Raji (cell line): Measurements from ENCODE around the gene DDAH2.

Experiments
- POLR2A ChIP-seq: IDR thresholded peaks from 2 replicates; pipeline ENCODE4 v1.6.1; 2011; ENCODE audit warnings: low read depth, low read length, control low read depth; ENCODE audit not compliant: insufficient read depth

The DDAH2 gene, protein sequence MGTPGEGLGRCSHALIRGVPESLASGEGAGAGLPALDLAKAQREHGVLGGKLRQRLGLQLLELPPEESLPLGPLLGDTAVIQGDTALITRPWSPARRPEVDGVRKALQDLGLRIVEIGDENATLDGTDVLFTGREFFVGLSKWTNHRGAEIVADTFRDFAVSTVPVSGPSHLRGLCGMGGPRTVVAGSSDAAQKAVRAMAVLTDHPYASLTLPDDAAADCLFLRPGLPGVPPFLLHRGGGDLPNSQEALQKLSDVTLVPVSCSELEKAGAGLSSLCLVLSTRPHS

DNA sequence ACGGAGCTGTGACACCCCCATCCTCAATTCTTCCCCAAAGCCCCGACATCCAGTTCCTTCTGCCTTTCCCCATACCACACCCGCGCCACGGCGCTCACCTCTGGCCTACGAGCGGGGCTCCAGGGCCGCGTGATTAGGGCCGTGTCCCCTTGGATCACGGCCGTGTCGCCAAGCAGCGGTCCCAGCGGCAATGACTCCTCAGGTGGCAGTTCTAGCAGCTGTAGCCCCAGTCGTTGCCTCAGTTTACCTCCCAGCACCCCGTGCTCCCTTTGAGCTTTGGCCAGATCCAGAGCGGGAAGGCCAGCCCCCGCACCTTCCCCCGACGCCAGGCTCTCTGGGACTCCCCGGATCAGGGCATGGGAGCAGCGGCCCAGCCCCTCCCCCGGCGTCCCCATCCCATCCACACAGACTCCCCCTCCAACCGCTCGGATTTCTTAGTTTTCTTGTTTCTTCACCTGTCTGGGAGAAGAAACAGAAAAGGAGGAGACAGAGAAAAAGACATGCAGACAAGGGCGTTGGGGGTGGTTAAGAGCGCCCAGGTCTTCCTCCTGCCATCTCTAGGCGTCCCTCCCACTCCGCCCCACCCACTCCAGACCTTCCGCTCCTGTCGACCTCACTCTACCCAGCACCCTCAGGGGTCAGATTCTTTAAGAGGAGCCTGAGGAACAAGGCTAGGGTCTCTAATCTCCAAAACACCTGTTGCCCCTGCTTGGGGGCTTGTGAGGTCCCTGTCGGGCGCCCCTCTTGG lies at the start of gene DDAH2:
DDAH2 (minus strand) TSS at position 533 of the 748 bp plus-strand sequence; CDS start at position 395, 138 bp downstream.
- no peak for TF ChIP-seq POLR2A

DNA sequence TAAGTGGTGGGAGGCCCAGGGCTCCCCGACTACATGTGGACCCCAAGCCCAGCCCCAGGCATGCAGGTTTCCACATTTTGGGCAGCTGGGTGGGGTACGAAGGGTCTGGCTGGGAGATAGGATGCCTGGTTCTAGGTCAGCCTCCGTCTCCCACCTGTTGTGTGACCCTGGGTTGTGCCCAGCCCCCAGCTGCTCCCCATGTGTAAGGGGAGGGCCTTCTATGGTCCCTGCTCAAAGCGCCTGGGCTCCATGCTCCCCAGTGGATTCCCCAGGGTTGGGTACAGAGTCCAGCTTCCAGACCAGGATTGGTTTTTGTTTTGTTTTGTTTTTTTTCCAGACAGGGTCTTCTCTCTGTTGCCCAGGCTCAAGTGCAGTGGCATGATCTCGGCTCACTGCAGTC lies 49.1 kb upstream of the DDAH2 start:
- no peak for TF ChIP-seq POLR2A

DNA sequence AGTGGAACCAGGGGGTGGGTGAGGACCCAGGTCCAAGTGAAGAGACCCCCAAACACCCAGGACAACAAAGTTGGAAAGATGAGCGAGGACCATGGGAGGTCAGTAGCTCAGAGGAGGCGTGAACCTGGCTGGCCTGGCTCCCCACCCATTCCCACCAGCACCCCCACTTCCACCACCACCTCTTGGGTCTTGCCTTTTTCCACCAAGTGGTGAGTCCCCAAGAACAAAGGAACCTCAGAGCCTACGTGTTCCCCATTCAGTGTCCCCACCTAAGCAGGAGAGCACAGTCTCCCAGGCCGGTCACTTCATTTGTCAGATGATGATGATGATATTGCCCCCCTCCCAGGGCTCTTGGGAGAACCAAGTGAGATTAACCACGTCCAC lies 48.6 kb upstream of the DDAH2 start:
- no peak for TF ChIP-seq POLR2A

DNA sequence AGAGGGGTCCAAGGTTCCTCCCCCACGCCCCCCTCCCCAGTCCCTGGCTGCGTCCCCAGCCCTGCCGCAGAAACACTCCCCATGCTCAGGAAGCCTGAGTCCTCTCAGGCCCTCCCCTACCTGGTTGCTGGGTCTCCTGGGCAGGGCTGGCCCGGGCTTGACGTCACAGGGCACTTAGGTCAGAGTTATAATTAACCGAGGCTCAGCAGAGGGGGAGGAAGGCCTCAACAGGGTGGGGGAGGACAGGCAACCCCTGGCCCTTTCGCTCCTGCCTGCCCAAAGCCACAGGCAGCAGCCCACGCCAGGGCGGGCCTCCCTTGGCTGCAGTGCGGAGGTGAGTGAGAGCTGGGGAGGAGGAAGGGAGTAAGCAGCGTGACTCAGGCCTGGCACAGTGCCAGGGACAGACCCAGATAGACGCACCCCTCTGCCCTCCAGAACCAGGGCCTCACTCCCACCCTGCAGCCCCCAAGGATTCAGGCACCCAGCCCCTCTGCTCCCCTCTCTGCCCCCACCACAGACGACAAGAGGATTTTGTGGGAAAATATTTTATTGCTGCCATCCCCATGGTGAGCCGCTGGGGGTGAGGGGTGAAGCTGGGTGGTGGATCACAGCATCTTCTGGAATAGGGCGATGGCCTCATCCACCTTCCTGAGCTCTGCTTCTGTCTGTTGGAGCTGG lies 48.0 kb upstream of the DDAH2 start, which contains the start of gene VWA7:
VWA7 (minus strand) TSS at position 340 of the 678 bp plus-strand sequence. CDS start 549 bp downstream, outside the sequence.
- TF ChIP-seq POLR2A, result no peak

DNA sequence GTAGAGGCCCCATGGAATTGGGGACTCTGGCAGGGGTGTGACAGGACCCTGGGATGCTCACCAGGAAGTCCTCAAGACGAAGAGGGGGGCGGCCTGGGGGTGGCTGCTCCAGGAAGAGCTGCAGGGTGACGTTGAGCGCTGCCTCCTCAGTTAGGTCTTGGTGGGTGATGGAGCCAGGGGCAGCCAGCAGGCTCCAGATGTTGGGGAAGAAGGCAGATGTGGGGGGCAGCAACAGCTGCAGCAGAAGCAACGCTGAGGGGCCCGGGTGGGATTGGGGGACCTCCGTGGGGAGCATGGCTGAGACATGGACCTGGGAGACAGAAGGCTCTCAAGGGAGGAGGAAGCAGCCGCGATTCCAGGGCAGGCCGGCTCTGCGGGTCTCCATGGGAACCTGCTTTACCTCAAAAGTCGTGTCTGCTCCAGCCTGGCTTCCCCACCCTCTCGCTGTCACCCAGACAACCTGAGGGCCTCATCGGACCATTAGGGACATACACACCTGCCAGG lies 47.4 kb upstream of the DDAH2 start:
- no peak for TF ChIP-seq POLR2A

DNA sequence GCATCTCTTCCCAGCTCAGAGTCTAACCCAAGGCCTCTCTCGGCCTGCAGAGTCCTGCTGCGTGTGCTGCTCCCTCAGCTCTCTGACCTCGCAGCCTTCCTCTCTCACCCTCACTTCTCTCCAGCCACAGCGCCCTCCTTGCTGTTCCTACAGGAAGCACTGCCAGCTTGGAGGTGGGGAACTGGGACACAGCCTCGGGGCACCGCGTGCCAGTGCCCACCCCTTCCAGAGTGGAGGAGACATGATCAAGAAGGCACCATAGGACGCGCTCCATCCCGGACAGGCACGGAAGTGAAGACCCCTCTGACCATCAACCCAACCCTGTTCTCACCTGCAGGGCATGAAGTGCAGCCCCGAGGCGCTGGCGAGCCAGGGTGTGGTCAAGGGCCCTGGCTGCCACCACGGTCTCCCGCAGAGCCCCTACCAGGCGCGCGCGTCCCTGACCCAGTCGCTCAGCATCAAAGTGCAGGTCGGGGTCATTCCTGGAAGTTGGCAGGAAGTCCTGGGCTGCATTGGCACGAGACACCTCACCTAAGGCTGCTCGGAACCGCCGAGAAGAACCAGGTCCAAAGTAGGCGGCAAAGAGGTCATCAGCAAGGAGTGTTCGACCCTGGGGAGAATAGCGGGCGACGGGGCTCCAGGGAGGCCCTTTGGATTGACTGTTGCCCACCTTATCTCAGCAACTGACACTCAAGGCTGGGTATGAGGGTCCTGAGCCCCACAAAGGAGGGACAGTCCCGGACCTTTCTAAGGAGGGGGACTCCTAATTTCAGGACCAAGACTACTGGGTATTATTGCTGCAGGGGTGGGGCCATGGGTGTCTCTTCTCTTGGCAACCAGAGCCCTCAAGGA lies 46.8 kb upstream of the DDAH2 start:
- TF ChIP-seq POLR2A, result no peak

DNA sequence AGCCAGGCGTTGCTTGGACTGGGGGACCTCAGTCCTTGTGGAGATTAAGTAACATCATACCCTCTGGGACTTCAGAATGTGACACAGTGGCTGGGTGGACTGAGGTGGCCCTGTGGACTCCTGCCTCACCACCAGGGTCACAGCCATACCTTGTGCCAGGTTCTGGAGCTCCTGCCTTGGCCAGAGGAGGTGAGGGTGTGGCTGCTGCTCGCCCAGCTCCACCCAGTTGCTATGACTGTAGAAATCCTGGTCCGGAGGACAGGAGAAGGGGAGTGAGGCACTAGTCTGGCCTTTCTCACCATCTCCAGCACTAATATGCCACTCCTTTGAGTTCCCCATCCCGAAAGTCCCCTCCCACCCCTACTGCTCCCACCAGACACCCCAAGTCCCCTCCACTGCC lies 46.1 kb upstream of the DDAH2 start:
- no peak for TF ChIP-seq POLR2A

DNA sequence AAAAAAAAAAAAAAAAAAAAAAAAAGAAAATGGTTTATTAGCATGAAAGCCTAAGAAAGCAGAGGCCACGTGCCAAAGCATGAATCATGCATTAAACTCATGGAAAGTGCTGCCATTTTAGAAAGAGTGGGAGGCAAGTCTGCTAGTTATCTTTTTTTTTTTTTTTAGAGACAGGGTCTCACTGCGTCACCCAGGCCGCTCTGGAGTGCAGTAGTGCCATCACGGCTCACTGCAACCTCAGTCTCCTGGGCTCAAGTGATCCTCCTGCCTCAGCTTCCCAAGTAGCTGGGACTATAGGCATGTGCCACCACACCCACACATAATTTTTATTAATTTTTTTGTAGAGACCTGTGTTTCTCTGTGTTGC lies 42.9 kb upstream of the DDAH2 start:
- no peak for TF ChIP-seq POLR2A

DNA sequence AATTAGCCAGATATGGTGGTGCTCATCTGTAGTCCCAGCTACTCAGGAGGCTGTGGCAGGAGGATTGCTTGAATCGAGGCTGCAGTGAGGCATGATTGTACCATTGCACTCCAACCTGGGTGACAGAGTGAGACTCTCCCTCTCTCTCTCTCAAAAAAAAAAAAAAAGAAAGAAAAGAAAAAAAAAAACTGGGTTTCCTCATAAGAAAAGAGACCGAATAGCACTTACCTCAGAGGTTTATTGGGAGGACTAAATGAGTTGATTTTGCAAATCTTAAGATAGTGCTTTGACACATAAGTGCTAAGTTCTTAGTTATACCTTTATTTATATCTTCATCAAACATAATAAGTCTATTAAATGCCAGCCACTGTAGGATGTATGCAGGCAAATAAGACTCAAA lies 41.8 kb upstream of the DDAH2 start:
- TF ChIP-seq POLR2A, result no peak

DNA sequence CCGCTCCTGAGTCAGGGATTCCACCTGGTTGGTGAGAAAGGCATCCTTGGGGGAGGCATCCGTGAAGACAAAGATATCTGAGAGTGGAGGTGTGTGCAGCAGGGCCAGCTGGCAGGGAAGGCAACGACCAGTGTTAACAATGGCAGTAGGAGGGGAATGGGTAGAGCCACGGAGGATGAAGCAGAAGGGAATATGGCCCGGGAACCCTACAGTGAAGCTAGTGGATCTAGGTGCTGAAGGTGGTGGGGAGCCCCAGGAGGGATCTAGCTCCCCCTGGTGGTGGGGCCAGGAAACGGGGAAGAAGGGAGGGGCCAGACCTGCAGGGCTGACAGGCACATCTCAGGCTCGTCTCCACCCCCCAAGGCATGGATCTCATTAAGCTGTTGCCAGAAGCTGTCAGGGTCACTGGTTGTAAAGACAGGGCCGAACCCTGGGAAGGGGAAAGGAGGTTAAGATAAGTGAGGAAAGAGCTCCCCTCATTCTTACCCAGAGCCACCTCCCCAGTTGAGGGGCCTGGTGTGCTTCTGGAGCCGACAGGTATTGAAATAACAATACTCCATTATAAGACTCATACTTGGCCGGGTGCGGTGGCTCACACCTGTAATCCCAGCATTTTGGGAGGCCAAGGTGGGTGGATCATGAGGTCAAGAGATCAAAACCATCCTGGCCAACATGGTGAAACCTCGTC lies 40.7 kb upstream of the DDAH2 start:
- TF ChIP-seq POLR2A, result no peak

DNA sequence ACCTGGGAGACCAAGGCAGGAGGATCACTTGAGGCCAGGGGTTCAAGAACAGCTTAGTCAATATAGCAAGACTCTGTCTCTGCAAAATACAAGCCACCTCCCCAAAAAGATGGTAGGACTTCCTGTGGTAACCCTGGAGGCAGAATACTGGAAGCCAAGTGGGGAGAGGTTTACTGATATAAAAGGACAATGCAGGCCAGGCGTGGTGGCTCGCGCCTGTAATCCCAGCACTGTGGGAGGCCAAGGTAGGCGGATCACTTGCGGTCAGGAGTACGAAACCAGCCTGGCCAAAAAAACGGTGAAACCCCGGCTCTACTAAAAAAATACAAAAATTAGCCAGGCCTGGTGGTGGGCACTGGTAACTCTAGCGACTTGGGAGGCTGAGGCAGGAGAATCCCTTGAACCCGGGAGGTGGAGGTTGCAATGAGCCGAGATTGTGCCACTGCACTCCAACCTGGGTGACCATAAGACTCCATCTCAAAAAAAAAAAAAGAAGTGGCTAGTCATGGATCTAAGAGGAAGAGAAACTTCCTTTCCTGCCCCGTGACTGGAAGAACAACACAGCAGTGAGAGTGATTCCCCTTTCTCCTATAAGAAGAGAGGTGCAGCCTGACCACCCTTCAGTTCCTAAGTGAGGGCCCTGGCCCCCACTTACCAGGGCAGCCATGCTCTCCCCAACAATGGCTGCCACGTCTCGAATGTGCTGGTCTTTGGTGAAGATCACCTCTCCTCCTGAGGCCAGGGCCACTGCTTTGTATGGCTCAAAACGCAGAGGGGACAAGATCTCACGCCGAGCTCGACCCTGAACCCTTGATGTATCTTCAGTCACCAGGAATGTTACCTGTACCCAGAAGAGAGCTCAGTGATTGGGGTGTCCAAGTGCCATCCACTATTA lies 39.5 kb upstream of the DDAH2 start:
- no peak for TF ChIP-seq POLR2A

DNA sequence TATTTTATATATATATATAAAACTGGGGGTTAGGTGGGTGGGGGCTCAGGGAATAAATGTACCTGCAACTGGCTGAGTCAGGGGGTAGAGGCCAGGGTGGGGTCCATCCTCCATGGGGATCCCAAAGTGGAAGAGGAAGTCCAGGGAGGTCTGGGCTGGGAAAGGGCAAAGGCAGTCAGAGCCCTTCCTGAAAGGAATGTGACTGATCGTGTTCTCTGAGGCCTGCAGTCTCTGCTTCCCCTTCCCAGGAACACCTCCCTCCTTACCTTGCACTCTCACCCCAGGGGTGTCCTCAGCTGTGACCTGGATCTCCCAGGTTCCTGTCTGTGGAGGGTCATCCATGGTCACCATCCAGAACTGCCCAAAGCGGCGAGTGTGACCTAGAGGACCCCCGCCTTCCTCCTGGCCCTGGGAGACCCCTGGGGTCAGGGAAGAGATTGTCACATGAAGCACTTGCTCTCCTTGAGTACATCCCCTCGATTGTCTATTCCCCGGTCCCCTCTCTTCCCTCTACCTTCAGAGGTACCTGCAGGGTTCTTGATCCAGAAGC lies 38.1 kb upstream of the DDAH2 start:
- TF ChIP-seq POLR2A, result no peak
